ENCODE results near the gene GADL1. TPM values are rescaled to one million over a fixed set of nuclear protein-coding genes. Genes with fewer than 3 reads are reported as not detected.
A peak's percentile ranks its signal among the peaks of the same experiment; 100 is the strongest.

Gene GADL1
- 1 to 10 TPM; 2.8 to 4.3 (median 3.8) TPM for polyA plus RNA-seq (ENCODE audit: insufficient read length in 4 of 4)

- DNase-seq (ENCODE audit: low read depth in 4 of 4, low spot score in 3 of 4) = peak; percentile 15 to 34 (median 28)
Measured at GRCh38 chr3:30894521-30895251, at the start of gene GADL1. Gene GADL1 (minus strand): TSS chr3:30894661. CDS start chr3:30894614, 47 bp downstream.

GRCh38 chr3:30944124-30944523, 49.7 kb upstream of the GADL1 start:
- no peak for DNase-seq (ENCODE audit: low read depth in 4 of 4, low spot score in 3 of 4)

GRCh38 chr3:30943206-30943605, 48.7 kb upstream of the GADL1 start:
- no peak for DNase-seq (ENCODE audit: low read depth in 4 of 4, low spot score in 3 of 4)

GRCh38 chr3:30941342-30941741, 46.9 kb upstream of the GADL1 start:
- no peak for DNase-seq (ENCODE audit: low read depth in 4 of 4, low spot score in 3 of 4)

GRCh38 chr3:30940740-30941139, 46.3 kb upstream of the GADL1 start:
- no peak for DNase-seq (ENCODE audit: low read depth in 4 of 4, low spot score in 3 of 4)

- peak in 3 of 4 donors; percentile 22 to 38 (median 31) for DNase-seq (ENCODE audit: low read depth in 4 of 4, low spot score in 3 of 4)
Measured at GRCh38 chr3:30934208-30934550, 39.7 kb upstream of the GADL1 start.

GRCh38 chr3:30933478-30934207, 39.2 kb upstream of the GADL1 start:
- DNase-seq (ENCODE audit: low read depth in 4 of 4, low spot score in 3 of 4) = peak in 1 of 4 donors; percentile 15

- no peak for DNase-seq (ENCODE audit: low read depth in 4 of 4, low spot score in 3 of 4)
Measured at GRCh38 chr3:30932513-30933098, 38.1 kb upstream of the GADL1 start.

- DNase-seq (ENCODE audit: low read depth in 4 of 4, low spot score in 3 of 4) = no peak
Measured at GRCh38 chr3:30924763-30925162, 30.3 kb upstream of the GADL1 start.

- DNase-seq (ENCODE audit: low read depth in 4 of 4, low spot score in 3 of 4) = no peak
Measured at GRCh38 chr3:30919564-30919963, 25.1 kb upstream of the GADL1 start.

GRCh38 chr3:30918761-30919160, 24.3 kb upstream of the GADL1 start:
- no peak for DNase-seq (ENCODE audit: low read depth in 4 of 4, low spot score in 3 of 4)

GRCh38 chr3:30915782-30916181, 21.3 kb upstream of the GADL1 start:
- DNase-seq (ENCODE audit: low read depth in 4 of 4, low spot score in 3 of 4) = no peak

- DNase-seq (ENCODE audit: low read depth in 4 of 4, low spot score in 3 of 4) = no peak
Measured at GRCh38 chr3:30914696-30915095, 20.2 kb upstream of the GADL1 start.

- DNase-seq (ENCODE audit: low read depth in 4 of 4, low spot score in 3 of 4) = no peak
Measured at GRCh38 chr3:30913176-30913575, 18.7 kb upstream of the GADL1 start.

GRCh38 chr3:30912301-30912700, 17.8 kb upstream of the GADL1 start:
- no peak for DNase-seq (ENCODE audit: low read depth in 4 of 4, low spot score in 3 of 4)

- no peak for DNase-seq (ENCODE audit: low read depth in 4 of 4, low spot score in 3 of 4)
Measured at GRCh38 chr3:30908456-30909037, 14.1 kb upstream of the GADL1 start.

GRCh38 chr3:30904996-30905395, 10.5 kb upstream of the GADL1 start:
- DNase-seq (ENCODE audit: low read depth in 4 of 4, low spot score in 3 of 4) = no peak

GRCh38 chr3:30895329-30895728, 868 bp upstream of the GADL1 start:
- peak in 2 of 4 donors; percentile 14 to 34 for DNase-seq (ENCODE audit: low read depth in 4 of 4, low spot score in 3 of 4)

GRCh38 chr3:30893678-30894325, 659 bp downstream of the GADL1 start:
- no peak for DNase-seq (ENCODE audit: low read depth in 4 of 4, low spot score in 3 of 4)

GRCh38 chr3:30890907-30891306, 3.6 kb downstream of the GADL1 start:
- DNase-seq (ENCODE audit: low read depth in 4 of 4, low spot score in 3 of 4) = no peak

GRCh38 chr3:30886888-30887287, 7.6 kb downstream of the GADL1 start:
- no peak for DNase-seq (ENCODE audit: low read depth in 4 of 4, low spot score in 3 of 4)
